Activated CD4-positive, alpha-beta T cell treated with anti-CD3 and anti-CD28 coated beads for 36 hours (primary cell): ENCODE data around the gene TIPARP. TPM values are rescaled to one million over a fixed set of nuclear protein-coding genes. Genes with fewer than 3 reads are reported as not detected.

Source experiments
- ATAC-seq: fragments of 200-7000 bp; cut with Tn5 transposase; one replicate; pipeline ENCODE4 v1.10.0; 2021; ENCODE audit warnings: mild to moderate bottlenecking, moderate library complexity
- CTCF ChIA-PET: fragments of 350-600 bp; sonication (Branson Sonifier 250); formaldehyde crosslinking; loops from one replicate; lab custom pipeline; 2021; ENCODE audit warnings: antibody characterized with exemption; lab: Charles Lee
- POLR2A ChIA-PET: fragments of 350-600 bp; sonication (Branson Sonifier 250); formaldehyde crosslinking; loops from one replicate; lab custom pipeline; 2021; ENCODE audit warnings: antibody characterized with exemption, inconsistent platforms; lab: Charles Lee
- DNase-seq: peaks from one replicate; pipeline ENCODE4 v3.0.0-alpha.2; 2020
- H3K27ac Mint-ChIP-seq: one replicate; pipeline ENCODE4 v1.8.0; 2021; ENCODE audit warnings: mixed read lengths
- H3K27me3 Mint-ChIP-seq: one replicate; pipeline ENCODE4 v1.8.0; 2021; ENCODE audit warnings: mixed read lengths
- H3K36me3 Mint-ChIP-seq: one replicate; pipeline ENCODE4 v1.8.0; 2021; ENCODE audit warnings: low read depth, mixed read lengths
- H3K4me1 Mint-ChIP-seq: one replicate; pipeline ENCODE4 v1.8.0; 2021; ENCODE audit warnings: mixed read lengths
- H3K4me3 Mint-ChIP-seq: one replicate; pipeline ENCODE4 v1.8.0; 2021; ENCODE audit warnings: mild to moderate bottlenecking, moderate library complexity, mixed read lengths
- H3K9me3 Mint-ChIP-seq: one replicate; pipeline ENCODE4 v1.8.0; 2021; ENCODE audit warnings: low read depth, mixed read lengths
- intact Hi-C, 2 experiments: fragments of 100-400 bp; cut with DNase I in 1 of 2; cut with micrococcal nuclease in 1 of 2; formaldehyde crosslinking; loops; one replicate each; pipeline versions ENCODE4 v1.14.2 to v1.15.1; 2022 to 2024; cut with DNase I, micrococcal nuclease
- total RNA-seq, 2 experiments: library from RNA; stranded (reverse); gene quantifications; one replicate each; pipeline ENCODE4 v1.2.3, GENCODE V29; 2021

The TIPARP gene
- total RNA-seq, 2 experiments from 2014 or later, result 18.5 to 23.5 TPM

GRCh38 chr3:156678197-156678596 lies 3.8 kb downstream of the TIPARP start:
- Mint-ChIP-seq H3K27ac (peak overlapping the region; percentile 22), H3K4me1 (peaks cover 59% of the 10 kb centered on the region), H3K9me3 (no peaks in the 10 kb centered on the region), H3K4me3 (no peak overlapping the region), H3K36me3 (peaks cover 43% of the 10 kb centered on the region), H3K27me3 (no peaks in the 10 kb centered on the region)
- ATAC-seq (no peak), DNase-seq (no peak)
- intact Hi-C loops, result loop anchor here in 1 of 2 experiments (5.0 to 10.0 kb wide), 3 partner anchors 76 to 523 kb away; no protein-coding TSS in a partner anchor
- POLR2A ChIA-PET, result interaction anchor here (0.8 kb wide), 1 partner anchor 9 kb away, joined by 3 read pairs; no protein-coding TSS in a partner anchor
- CTCF ChIA-PET, result interaction anchor here (1.0 to 1.6 kb wide), 4 partner anchors 11 to 410 kb away, joined by 3 to 5 read pairs (median 4); no protein-coding TSS in a partner anchor

DNA sequence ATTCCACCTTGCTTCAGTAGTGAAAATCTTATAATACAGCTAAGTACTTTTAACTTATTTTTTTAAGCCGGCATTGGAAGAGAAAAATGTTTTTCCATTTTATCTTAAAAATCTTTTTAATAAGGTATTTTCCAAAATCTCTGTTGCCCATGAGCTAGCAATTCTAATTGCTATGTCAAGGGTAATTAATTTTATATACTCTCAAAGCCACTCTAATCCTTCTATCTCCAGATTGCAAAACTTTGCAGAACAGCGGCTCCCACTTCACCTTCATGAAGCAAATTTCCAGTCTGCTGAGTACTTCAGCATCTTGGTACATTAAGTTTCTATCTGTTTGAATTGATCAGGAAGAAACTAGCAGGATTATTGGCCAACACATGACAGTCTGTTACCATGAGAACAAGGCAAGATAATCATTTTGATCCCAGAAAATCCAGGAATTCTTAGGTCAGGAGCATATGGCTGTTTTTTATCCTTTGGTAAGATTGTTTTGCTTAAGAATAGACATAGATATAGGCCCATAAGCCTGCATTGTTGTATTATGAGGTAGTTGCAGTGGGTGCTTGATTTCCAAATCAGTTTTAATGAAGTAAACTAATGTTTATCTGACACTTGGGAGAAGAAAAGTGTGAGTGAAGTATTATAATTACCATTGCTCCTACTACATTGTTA lies 6.0 kb downstream of the TIPARP start:
- Mint-ChIP-seq H3K9me3 (no peaks in the 10 kb centered on the region), H3K4me1 (peaks cover 66% of the 10 kb centered on the region), H3K4me3 (no peak overlapping the region), H3K27ac (no peak overlapping the region), H3K27me3 (no peaks in the 10 kb centered on the region), H3K36me3 (peaks cover 49% of the 10 kb centered on the region)
- DNase-seq (no peak), ATAC-seq (no peak)
- ChIA-PET POLR2A (no interaction called here), CTCF (interaction anchor here (1.0 kb wide), 1 partner anchor 9 kb away, joined by 3 read pairs; no protein-coding TSS in a partner anchor)
- intact Hi-C loops, result no loop called here

DNA sequence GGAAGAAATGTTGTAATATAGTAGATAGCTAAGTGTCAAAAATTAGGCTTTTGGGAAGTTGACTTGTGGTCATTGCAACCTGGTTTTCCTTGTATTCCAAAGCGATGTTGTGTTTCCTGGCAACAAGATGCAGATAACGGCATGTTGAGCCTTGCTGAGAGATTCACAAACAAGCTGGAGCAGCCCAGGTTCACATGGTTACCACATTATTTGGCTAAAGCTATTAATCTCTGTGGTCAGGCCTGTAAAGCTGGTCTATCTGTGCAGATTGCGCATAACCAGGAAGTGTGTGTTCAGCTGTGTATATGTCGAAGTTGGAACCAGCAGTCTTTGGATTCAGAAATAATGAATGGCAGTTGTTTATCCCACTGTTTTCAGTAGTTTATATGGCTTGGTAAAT lies 6.6 kb downstream of the TIPARP start:
- Mint-ChIP-seq H3K4me1 (peaks cover 72% of the 10 kb centered on the region), H3K36me3 (peaks cover 46% of the 10 kb centered on the region), H3K27me3 (no peaks in the 10 kb centered on the region), H3K4me3 (no peak overlapping the region), H3K9me3 (no peaks in the 10 kb centered on the region), H3K27ac (no peak overlapping the region)
- intact Hi-C loops, result no loop called here
- ATAC-seq (no peak), DNase-seq (no peak)
- CTCF ChIA-PET, result interaction anchor here (1.0 kb wide), 1 partner anchor 9 kb away, joined by 3 read pairs; no protein-coding TSS in a partner anchor
- POLR2A ChIA-PET, result no interaction called here

DNA sequence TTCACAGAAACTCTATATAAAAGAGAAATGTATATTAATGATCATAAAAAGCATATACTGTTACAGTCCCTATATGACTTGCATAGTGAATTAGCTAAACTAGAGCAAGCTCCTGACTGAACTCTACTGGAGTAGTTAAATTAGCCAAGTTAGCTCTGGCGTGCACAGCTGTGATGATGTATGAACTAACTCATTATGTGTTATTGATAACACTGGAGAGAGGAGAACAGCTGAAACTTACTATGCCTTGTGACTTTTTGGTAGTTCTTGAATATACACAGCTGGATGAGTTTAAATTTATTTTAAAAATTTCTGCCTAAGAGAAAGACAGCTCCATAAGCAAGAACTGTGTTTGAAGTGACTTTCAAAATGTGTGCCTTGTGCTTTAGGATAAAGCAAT lies 8.1 kb downstream of the TIPARP start:
- no peak for DNase-seq
- POLR2A ChIA-PET, result no interaction called here
- intact Hi-C loops, result no loop called here

DNA sequence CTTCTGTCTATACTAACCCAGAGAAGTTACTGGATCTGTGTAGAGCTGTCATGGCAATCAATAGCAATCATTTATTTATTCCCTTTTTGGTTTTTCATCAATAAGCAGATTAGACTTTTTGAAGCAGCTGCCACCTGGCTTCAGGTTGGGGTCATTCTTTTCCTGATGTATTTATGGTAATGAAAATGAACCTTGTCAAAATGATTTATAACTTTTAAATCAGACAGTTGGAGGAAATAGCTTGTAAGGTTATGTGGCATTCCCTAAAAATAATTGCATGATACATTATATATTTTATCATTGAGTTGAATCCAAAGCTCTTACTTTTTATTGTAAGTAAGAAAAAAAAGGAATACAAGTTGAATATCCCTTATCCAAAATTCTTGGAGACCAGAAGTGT lies 8.6 kb downstream of the TIPARP start:
- Mint-ChIP-seq H3K9me3 (no peaks in the 10 kb centered on the region), H3K4me1 (peaks cover 69% of the 10 kb centered on the region), H3K27me3 (no peaks in the 10 kb centered on the region), H3K36me3 (peaks cover 40% of the 10 kb centered on the region), H3K4me3 (no peak overlapping the region), H3K27ac (no peak overlapping the region)
- no peak for DNase-seq
- intact Hi-C loops, result no loop called here
- ChIA-PET POLR2A (no interaction called here), CTCF (interaction anchor here (1.0 to 1.3 kb wide), 2 partner anchors 18 to 455 kb away, joined by 3 to 4 read pairs; no protein-coding TSS in a partner anchor)
- ATAC-seq, result no peak

More for the DNA sequence above, 8.1 kb downstream of the TIPARP start:
- CTCF ChIA-PET, result interaction anchor here (1.0 to 1.3 kb wide), 2 partner anchors 19 to 455 kb away, joined by 3 to 4 read pairs; no protein-coding TSS in a partner anchor
- Mint-ChIP-seq H3K4me1 (peaks cover 69% of the 10 kb centered on the region), H3K4me3 (no peak overlapping the region), H3K9me3 (no peaks in the 10 kb centered on the region), H3K27ac (no peak overlapping the region), H3K27me3 (no peaks in the 10 kb centered on the region), H3K36me3 (peaks cover 42% of the 10 kb centered on the region)
- no peak for ATAC-seq

DNA sequence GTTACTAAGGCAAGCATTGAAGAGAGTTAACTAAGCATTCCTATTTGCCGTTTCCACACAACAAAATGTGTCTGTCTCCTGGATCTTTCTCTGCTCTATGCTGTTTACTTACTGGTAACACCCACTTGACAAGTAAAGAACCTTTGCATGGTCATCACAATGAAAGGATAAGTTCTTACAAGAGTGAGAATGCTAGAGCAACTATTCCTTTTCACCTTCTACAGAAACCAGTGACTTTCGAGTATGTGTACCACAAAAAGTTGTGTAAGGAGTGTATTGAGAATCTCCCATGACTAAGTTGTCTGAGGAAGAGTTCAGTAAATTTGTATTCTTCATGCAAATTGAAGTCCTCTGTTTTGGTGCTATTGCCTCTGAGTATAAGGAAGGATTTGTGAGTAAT lies 10.8 kb downstream of the TIPARP start:
- DNase-seq, result no peak
- intact Hi-C loops, result loop anchor here in 1 of 2 experiments (5.0 kb wide), 1 partner anchor 462 kb away; no protein-coding TSS in a partner anchor
- Mint-ChIP-seq H3K9me3 (no peaks in the 10 kb centered on the region), H3K4me1 (peaks cover 76% of the 10 kb centered on the region), H3K4me3 (no peak overlapping the region), H3K27ac (no peak overlapping the region), H3K27me3 (no peaks in the 10 kb centered on the region), H3K36me3 (peaks cover 37% of the 10 kb centered on the region)
- peak; percentile 69 for ATAC-seq
- ChIA-PET POLR2A (no interaction called here), CTCF (interaction anchor here (0.9 kb wide), 1 partner anchor 206 kb away, joined by 4 read pairs; no protein-coding TSS in a partner anchor)

DNA sequence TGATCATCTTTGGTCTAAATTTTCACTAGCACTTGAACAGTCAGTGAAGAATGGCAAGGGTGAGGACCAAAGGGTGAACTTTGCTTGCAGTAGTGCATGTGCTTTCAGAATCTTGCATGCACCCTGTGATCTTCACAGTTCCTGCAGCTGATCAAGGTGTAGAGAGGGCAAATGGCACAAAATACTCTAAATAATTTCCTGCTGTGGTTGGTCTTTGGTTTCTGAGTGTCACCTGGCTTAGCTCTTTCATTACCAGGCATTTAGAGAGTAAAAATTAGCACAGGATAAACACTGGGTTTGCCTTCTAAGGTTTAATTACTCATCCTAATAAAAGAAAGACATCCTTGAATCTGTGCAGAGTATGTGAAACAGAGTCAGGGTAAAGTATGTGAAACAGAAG lies 11.4 kb downstream of the TIPARP start:
- Mint-ChIP-seq H3K36me3 (peaks cover 31% of the 10 kb centered on the region), H3K4me1 (peaks cover 74% of the 10 kb centered on the region), H3K4me3 (no peak overlapping the region), H3K27ac (no peak overlapping the region), H3K9me3 (no peaks in the 10 kb centered on the region), H3K27me3 (no peaks in the 10 kb centered on the region)
- CTCF ChIA-PET, result interaction anchor here (0.9 to 1.6 kb wide), 3 partner anchors 9 to 207 kb away, joined by 4 to 6 read pairs (median 4); no protein-coding TSS in a partner anchor
- intact Hi-C loops, result loop anchor here in 1 of 2 experiments (5.0 kb wide), 1 partner anchor 462 kb away; no protein-coding TSS in a partner anchor
- peak; percentile 21 for ATAC-seq
- POLR2A ChIA-PET, result no interaction called here
- no peak for DNase-seq

DNA sequence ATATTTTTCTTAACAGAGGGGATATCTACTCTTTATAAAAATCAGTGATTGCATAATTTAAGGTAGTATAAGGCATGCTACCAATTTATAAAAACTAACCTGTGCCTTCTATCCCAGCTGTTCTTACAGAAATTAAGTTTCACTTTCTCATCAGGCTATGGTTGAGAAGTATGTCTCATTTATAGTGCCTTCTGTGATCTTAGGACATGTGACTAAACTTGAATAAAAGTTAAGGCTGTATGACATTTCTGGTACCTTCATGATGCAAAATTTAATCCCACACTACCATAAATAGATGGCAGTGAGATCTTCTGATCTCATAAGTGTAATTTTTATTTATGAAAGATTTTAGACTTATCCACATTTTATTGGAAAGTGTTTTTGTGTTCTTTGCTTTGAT lies 12.6 kb downstream of the TIPARP start:
- Mint-ChIP-seq H3K4me3 (no peak overlapping the region), H3K9me3 (no peaks in the 10 kb centered on the region), H3K4me1 (peaks cover 74% of the 10 kb centered on the region), H3K27me3 (no peaks in the 10 kb centered on the region), H3K27ac (no peak overlapping the region), H3K36me3 (peaks cover 22% of the 10 kb centered on the region)
- ChIA-PET CTCF (interaction anchor here (1.3 to 1.6 kb wide), 2 partner anchors 10 to 24 kb away, joined by 4 to 6 read pairs; no protein-coding TSS in a partner anchor), POLR2A (interaction anchor here (1.1 kb wide), 1 partner anchor 8 kb away, joined by 3 read pairs; no protein-coding TSS in a partner anchor)
- ATAC-seq (peak; percentile 77), DNase-seq (no peak)
- intact Hi-C loops, result loop anchor here (1.0 to 5.0 kb wide), 2 partner anchors 10 to 460 kb away; no protein-coding TSS in a partner anchor

DNA sequence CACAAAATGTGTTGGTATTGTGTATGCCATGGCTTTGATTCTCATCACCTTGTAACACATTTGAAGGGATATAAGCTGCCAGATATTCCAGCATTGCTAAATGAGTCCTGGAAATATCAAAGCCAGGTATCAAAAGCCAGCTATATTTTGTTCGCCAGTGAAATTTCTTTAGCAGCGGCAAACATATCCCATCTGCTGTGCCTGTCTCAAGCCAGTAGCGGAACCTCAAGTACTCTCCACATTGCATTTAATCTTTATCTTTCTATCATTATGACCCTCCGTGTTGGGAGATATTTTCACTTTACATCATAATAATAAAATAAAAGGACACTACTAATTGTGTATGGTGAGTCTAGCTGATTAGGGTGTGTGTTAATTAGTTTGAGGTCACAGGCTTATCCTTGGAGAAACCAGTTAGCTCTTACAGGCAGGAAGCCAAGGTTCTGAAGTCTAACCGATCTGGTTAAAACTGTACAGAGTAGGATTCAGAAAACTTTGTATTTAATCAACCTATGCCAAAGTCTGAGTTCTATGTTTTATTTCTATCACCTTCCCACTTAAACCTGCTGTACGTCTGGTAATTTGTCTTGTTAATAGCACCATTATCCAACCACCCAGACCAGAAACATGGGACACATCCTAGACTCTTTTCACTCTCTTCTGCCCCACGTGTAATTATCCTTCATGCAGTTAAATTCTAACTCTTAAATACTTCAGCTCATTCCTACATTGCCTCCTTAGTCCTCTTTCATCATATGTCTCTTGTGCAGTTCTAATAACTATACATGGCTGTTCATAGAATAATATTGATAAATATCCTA lies 14.5 kb downstream of the TIPARP start:
- peaks cover 69% of the 10 kb centered on the region for H3K4me1 Mint-ChIP-seq
- DNase-seq (no peak), ATAC-seq (no peak)
- H3K4me3 Mint-ChIP-seq, result no peak overlapping the region
- POLR2A ChIA-PET, result no interaction called here
- CTCF ChIA-PET, result interaction anchor here (0.5 to 1.3 kb wide), 6 partner anchors 8 to 449 kb away, joined by 3 to 4 read pairs (median 3); partner anchors contain the start of gene TIPARP
- H3K36me3 Mint-ChIP-seq, result peaks cover 26% of the 10 kb centered on the region
- intact Hi-C loops, result loop anchor here in 1 of 2 experiments (5.0 kb wide), 1 partner anchor 458 kb away; no protein-coding TSS in a partner anchor
- peak overlapping the region; percentile 59 for H3K27ac Mint-ChIP-seq
- no peaks in the 10 kb centered on the region for H3K27me3 Mint-ChIP-seq
- H3K9me3 Mint-ChIP-seq, result no peaks in the 10 kb centered on the region

- ChIA-PET CTCF (interaction anchor here (0.9 to 1.3 kb wide), 4 partner anchors 9 to 448 kb away, joined by 3 to 4 read pairs (median 3); no protein-coding TSS in a partner anchor), POLR2A (no interaction called here)
- H3K27me3 Mint-ChIP-seq, result no peaks in the 10 kb centered on the region
- ATAC-seq (no peak), DNase-seq (no peak)
- H3K27ac Mint-ChIP-seq, result peak overlapping the region; percentile 56
- H3K4me1 Mint-ChIP-seq, result peaks cover 67% of the 10 kb centered on the region
- peak overlapping the region; percentile 5 for H3K4me3 Mint-ChIP-seq
- peaks cover 28% of the 10 kb centered on the region for H3K36me3 Mint-ChIP-seq
- no peaks in the 10 kb centered on the region for H3K9me3 Mint-ChIP-seq
- intact Hi-C loops, result loop anchor here in 1 of 2 experiments (5.0 kb wide), 1 partner anchor 458 kb away; no protein-coding TSS in a partner anchor
These were observed 15.2 kb downstream of the TIPARP start for GRCh38 chr3:156689608-156690007.

- peaks cover 48% of the 10 kb centered on the region for H3K4me1 Mint-ChIP-seq
- no peak overlapping the region for H3K4me3 Mint-ChIP-seq
- POLR2A ChIA-PET, result no interaction called here
- DNase-seq, result no peak
- ATAC-seq, result no peak
- H3K27ac Mint-ChIP-seq, result no peak overlapping the region
- H3K36me3 Mint-ChIP-seq, result peaks cover 44% of the 10 kb centered on the region
- H3K9me3 Mint-ChIP-seq, result no peaks in the 10 kb centered on the region
- intact Hi-C loops, result no loop called here
- H3K27me3 Mint-ChIP-seq, result no peaks in the 10 kb centered on the region
- CTCF ChIA-PET, result no interaction called here
These were observed 17.5 kb downstream of the TIPARP start for GRCh38 chr3:156691920-156692319.
